SK-N-SH (cell line): ENCODE measurements around the gene GPX2.

Source experiments
- CTCF ChIP-seq: fragments of 200-600 bp; sonication (generic); IDR thresholded peaks from 2 replicates; pipeline ENCODE4 v1.6.1; 2017; ENCODE audit warnings: antibody characterized with exemption, mild to moderate bottlenecking, moderate library complexity
- FOSL2 ChIP-seq: IDR thresholded peaks from 2 replicates; pipeline ENCODE4 v1.4.0; 2012; ENCODE audit warnings: low read depth, mild to moderate bottlenecking, moderate library complexity, borderline replicate concordance
- GATA2 ChIP-seq: sonication (generic); formaldehyde crosslinking; IDR thresholded peaks from 2 replicates; pipeline ENCODE4 v1.5.0; 2020; ENCODE audit warnings: mild to moderate bottlenecking, missing genetic modification reagents
- JUND ChIP-seq: IDR thresholded peaks from 2 replicates; pipeline ENCODE4 v1.4.0; 2012
- MAX ChIP-seq: IDR thresholded peaks from 2 replicates; pipeline ENCODE4 v1.4.0; 2012; ENCODE audit warnings: low read depth
- TAF1 ChIP-seq: IDR thresholded peaks from 2 replicates; pipeline ENCODE4 v1.6.1; 2012; ENCODE audit warnings: low read depth, mild to moderate bottlenecking, low read length, moderate library complexity, borderline replicate concordance
- TEAD4 ChIP-seq: IDR thresholded peaks from 2 replicates; pipeline ENCODE4 v1.4.0; 2012; ENCODE audit warnings: mild to moderate bottlenecking, borderline replicate concordance; ENCODE audit not compliant: insufficient read depth

GRCh38 chr14:64960762-64961276 is 18.3 kb upstream of the GPX2 start:
- TF ChIP-seq TAF1, result no peak
- TF ChIP-seq JUND, result no peak
- TF ChIP-seq CTCF, result no peak; the same call in 1 of the 2 replicates
- peak; percentile 54; the same call in 1 of the 2 replicates for TF ChIP-seq GATA2 (CRISPR knock-in tag)
- no peak for TF ChIP-seq FOSL2
- no peak for TF ChIP-seq MAX
- no peak for TF ChIP-seq TEAD4
